ENCODE measurements around the gene CDK17.
"Not testable (repeated sequence)": the region's sequence is repeated elsewhere in the genome, so short reads cannot be mapped to it uniquely, and the experiment has no call there.

The CDK17 gene

GRCh38 chr12:96350982-96351381 lies 49.3 kb downstream of the CDK17 start:
- DNase-seq: no peak

- DNase-seq: no peak
These were observed 53.0 kb downstream of the CDK17 start for GRCh38 chr12:96347130-96347699.

GRCh38 chr12:96346716-96347115 lies 53.5 kb downstream of the CDK17 start:
- DNase-seq: not testable (repeated sequence)

- DNase-seq: no peak
These were observed 56.0 kb downstream of the CDK17 start for GRCh38 chr12:96344124-96344695.

GRCh38 chr12:96343347-96343954 lies 56.8 kb downstream of the CDK17 start:
- DNase-seq: no peak

- DNase-seq: not testable (repeated sequence)
These were observed 60.6 kb downstream of the CDK17 start for GRCh38 chr12:96339666-96340065.

- DNase-seq: no peak
These were observed 61.3 kb downstream of the CDK17 start for GRCh38 chr12:96338852-96339471.

- no peak for DNase-seq
These were observed 62.3 kb downstream of the CDK17 start for GRCh38 chr12:96337953-96338352.

- no peak for DNase-seq
These were observed 63.8 kb downstream of the CDK17 start for GRCh38 chr12:96336489-96336888.

GRCh38 chr12:96335270-96335669 lies 65.0 kb downstream of the CDK17 start:
- DNase-seq: no peak

GRCh38 chr12:96334502-96334901 lies 65.7 kb downstream of the CDK17 start:
- no peak for DNase-seq

- DNase-seq: no peak
These were observed 70.7 kb downstream of the CDK17 start for GRCh38 chr12:96329545-96329944.

GRCh38 chr12:96329018-96329417 lies 71.2 kb downstream of the CDK17 start:
- no peak for DNase-seq

- DNase-seq: no peak
These were observed 72.3 kb downstream of the CDK17 start for GRCh38 chr12:96327889-96328288.

GRCh38 chr12:96327346-96327745 lies 72.9 kb downstream of the CDK17 start:
- no peak for DNase-seq

- DNase-seq: no peak
These were observed 73.5 kb downstream of the CDK17 start for GRCh38 chr12:96326628-96327227.

GRCh38 chr12:96323906-96324305 lies 76.3 kb downstream of the CDK17 start:
- DNase-seq: no peak

- no peak for DNase-seq
These were observed 77.5 kb downstream of the CDK17 start for GRCh38 chr12:96322720-96323119.

- no peak for DNase-seq
These were observed 78.3 kb downstream of the CDK17 start for GRCh38 chr12:96321941-96322340.

GRCh38 chr12:96317801-96318200 lies 82.4 kb downstream of the CDK17 start:
- not testable (repeated sequence) for DNase-seq

- DNase-seq: not testable (repeated sequence)
These were observed 84.3 kb downstream of the CDK17 start for GRCh38 chr12:96315741-96316481.

- DNase-seq: no peak
These were observed 85.5 kb downstream of the CDK17 start for GRCh38 chr12:96314723-96315122.

GRCh38 chr12:96313606-96314005 lies 86.6 kb downstream of the CDK17 start:
- no peak for DNase-seq
